Karpas-422 (cell line): ENCODE measurements around the gene DESI2. TPM values are rescaled to one million over a fixed set of nuclear protein-coding genes. Genes with fewer than 3 reads are reported as not detected.
"Not testable (repeated sequence)": the region's sequence is repeated elsewhere in the genome, so short reads cannot be mapped to it uniquely, and the experiment has no call there.

Experiments
- DNase-seq: peaks from one replicate; pipeline ENCODE4 v3.0.0-alpha.2; 2015
- H2AFZ ChIP-seq: fragments of 200-600 bp; sonication (generic); 2 replicates; pipeline ENCODE4 v1.6.1; 2014; ENCODE audit warnings: antibody characterized with exemption, low read length, mixed read lengths
- H3K27ac ChIP-seq: fragments of 200-600 bp; sonication (generic); 2 replicates; pipeline ENCODE4 v1.5.1; 2014; ENCODE audit warnings: mild to moderate bottlenecking, low read length, moderate library complexity
- H3K27me3 ChIP-seq: fragments of 200-600 bp; sonication (generic); 2 replicates; pipeline ENCODE4 v1.6.1; 2014; ENCODE audit warnings: low read length, mixed read lengths
- H3K36me3 ChIP-seq: fragments of 200-600 bp; sonication (generic); 2 replicates; pipeline ENCODE4 v1.6.1; 2014; ENCODE audit warnings: low read length, mixed read lengths; ENCODE audit not compliant: insufficient read depth
- H3K4me1 ChIP-seq: fragments of 200-600 bp; sonication (generic); 2 replicates; pipeline ENCODE4 v1.6.1; 2014; ENCODE audit warnings: mild to moderate bottlenecking, low read length, mixed read lengths
- H3K4me2 ChIP-seq: fragments of 200-600 bp; sonication (generic); 2 replicates; pipeline ENCODE4 v1.6.1; 2014; ENCODE audit warnings: low read length, low read depth, mild to moderate bottlenecking; ENCODE audit not compliant: poor library complexity, severe bottlenecking
- H3K4me3 ChIP-seq: fragments of 200-600 bp; sonication (generic); 2 replicates; pipeline ENCODE4 v1.5.1; 2014; ENCODE audit warnings: mild to moderate bottlenecking, antibody characterized with exemption, low read length, mixed read lengths
- H3K79me2 ChIP-seq: fragments of 200-600 bp; sonication (generic); 2 replicates; pipeline ENCODE4 v1.6.1; 2014; ENCODE audit warnings: mild to moderate bottlenecking, low read length, mixed read lengths
- H3K9ac ChIP-seq: fragments of 200-600 bp; sonication (generic); 2 replicates; pipeline ENCODE4 v1.6.0; 2014; ENCODE audit warnings: low read length
- H3K9me2 ChIP-seq: fragments of 200-600 bp; sonication (generic), shearing (Covaris generic); replicated peaks from 2 replicates; pipeline ENCODE4 v1.6.0; 2014; ENCODE audit warnings: mild to moderate bottlenecking, low read length, moderate library complexity; ENCODE audit not compliant: insufficient read depth
- H3K9me3 ChIP-seq: fragments of 300-700, 200-600 bp; sonication (generic); 2 replicates; pipeline ENCODE4 v1.6.1; 2014; ENCODE audit warnings: low read length, mixed read lengths
- H4K20me1 ChIP-seq: fragments of 200-600 bp; sonication (generic); 2 replicates; pipeline ENCODE4 v1.6.1; 2014; ENCODE audit warnings: mild to moderate bottlenecking, antibody characterized with exemption, low read length, low read depth; ENCODE audit not compliant: insufficient read depth
- total RNA-seq: library from RNA; depleted of rRNA; stranded (reverse); fragments of >200 nt; shearing (Covaris generic); gene quantifications from 2 replicates; pipeline ENCODE4 v1.2.3, GENCODE V29; 2014; ENCODE audit warnings: low replicate concordance

The DESI2 gene
- total RNA-seq, 1 experiment from 2014 or later, result 62.6 TPM

DNA sequence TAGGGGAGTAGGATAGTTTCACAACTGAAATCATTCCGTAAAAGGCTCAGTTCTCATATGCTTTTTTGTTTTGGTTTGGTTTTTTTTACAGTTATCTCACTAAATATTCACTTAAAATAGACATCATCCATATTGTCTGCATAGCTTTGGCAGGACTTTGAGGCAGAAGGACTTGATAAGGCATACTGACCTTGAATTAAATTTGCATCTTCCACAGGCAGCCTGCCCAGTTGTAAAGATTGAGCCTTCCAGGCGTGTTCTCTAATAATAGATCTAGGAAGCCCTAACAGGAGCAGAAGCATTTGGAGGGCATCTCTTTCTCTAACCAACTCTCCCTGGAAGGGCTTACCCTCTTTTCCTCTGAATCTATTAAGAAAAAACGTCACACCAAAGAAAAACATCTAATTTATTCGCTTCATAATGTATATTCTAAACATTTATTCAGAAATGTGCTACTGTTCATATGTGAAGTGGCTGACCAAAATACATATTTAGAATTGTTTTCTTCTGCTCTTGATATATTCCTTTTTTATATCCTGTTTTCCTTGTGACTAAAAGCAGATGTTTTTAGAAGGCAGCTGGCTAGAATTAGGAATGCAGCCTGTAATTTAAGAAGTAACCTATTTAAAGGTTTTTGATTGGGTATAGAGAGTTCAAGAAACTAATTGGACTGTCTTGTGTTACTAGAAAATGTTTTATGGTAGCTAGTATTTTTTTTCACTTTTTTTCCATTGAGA is 20.2 kb downstream of the DESI2 start:
- no peaks in the 10 kb centered on the region for H3K27me3 ChIP-seq
- peaks cover 97% of the 10 kb centered on the region for H3K79me2 ChIP-seq

DNA sequence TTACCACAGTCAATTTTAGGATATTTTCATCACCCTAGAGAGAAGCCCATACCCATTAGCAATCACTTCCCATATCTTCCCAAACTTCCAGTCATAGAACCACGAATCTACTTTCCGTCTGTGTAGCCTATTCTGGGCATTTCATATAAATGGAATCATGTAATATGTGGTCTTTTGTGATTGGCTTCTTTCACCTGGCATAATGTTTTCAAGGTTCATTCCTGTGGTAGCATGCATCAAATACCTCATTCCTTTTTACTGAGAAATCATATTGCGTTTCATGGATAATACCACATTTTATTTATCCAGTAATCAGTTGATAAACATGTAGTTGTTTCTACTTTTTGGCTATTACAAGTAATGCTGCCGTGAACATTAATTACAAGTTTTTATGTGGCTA is 21.5 kb downstream of the DESI2 start:
- Histone ChIP-seq H3K4me1 (peaks cover 32% of the 10 kb centered on the region), H3K36me3 (peaks cover 15% of the 10 kb centered on the region; the same call in 1 of the 2 replicates), H3K4me2 (no peak overlapping the region), H3K79me2 (peaks cover 97% of the 10 kb centered on the region), H3K9me2 (no peaks in the 10 kb centered on the region), H3K9me3 (no peaks in the 10 kb centered on the region), H3K27ac (no peak overlapping the region), H3K4me3 (no peak overlapping the region), H3K27me3 (no peaks in the 10 kb centered on the region), H4K20me1 (no peaks in the 10 kb centered on the region), H2AFZ (no peak overlapping the region), H3K9ac (no peak overlapping the region)
- no peak for DNase-seq

More for the DNA sequence above, 20.2 kb downstream of the DESI2 start:
- H3K9me2 ChIP-seq, result no peaks in the 10 kb centered on the region
- no peaks in the 10 kb centered on the region for H3K9me3 ChIP-seq
- H2AFZ ChIP-seq, result no peak overlapping the region
- peak overlapping the region; percentile 41; the same call in 1 of the 2 replicates for H3K27ac ChIP-seq
- no peak overlapping the region for H3K4me3 ChIP-seq
- DNase-seq, result no peak
- H3K36me3 ChIP-seq, result peaks cover 5% of the 10 kb centered on the region; the same call in 1 of the 2 replicates
- H4K20me1 ChIP-seq, result no peaks in the 10 kb centered on the region
- no peak overlapping the region for H3K9ac ChIP-seq
- peaks cover 32% of the 10 kb centered on the region for H3K4me1 ChIP-seq
- no peak overlapping the region for H3K4me2 ChIP-seq

DNA sequence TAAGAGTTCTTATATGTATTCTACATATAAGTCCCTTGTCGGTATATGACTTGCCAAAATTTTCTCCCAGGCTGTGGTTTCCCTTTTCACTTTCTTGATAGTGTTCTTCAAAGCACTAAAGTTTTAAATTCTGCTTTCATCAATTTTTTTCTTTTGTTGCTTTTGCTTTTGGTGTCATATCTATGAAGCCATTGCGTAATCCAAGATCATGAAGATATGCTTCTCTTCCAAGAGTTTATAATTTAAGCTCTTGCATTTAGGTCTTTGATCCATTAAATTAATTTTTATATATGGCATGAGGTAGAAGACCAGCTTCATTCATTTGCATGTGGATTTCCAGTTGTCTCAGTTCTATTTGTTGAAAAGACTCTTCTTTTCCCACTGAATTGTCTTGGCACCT is 22.2 kb downstream of the DESI2 start:
- Histone ChIP-seq H3K27ac (peak overlapping the region; percentile 24; the same call in 1 of the 2 replicates), H3K36me3 (peaks cover 12% of the 10 kb centered on the region; the same call in 1 of the 2 replicates), H3K79me2 (peaks cover 97% of the 10 kb centered on the region)

DNA sequence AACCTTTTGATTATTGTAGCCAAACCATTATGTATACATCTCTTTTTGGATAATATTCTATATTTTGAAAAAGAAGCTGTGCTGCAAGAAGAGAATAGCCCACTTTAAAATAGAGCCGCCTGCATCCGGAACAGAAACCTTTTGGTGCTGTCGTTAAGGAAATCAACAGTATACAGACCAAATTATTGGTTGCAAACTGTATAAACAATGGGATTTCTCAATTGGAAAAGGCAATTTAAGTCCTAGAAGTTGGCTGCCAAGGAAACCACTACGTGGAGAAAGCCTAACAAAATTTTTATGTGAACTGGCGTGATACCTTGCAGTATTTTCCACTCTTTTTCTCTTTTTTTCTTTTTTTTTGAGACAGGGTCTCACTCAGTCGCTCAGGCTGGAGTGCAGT is 25.8 kb downstream of the DESI2 start:
- Histone ChIP-seq H3K9me2 (no peaks in the 10 kb centered on the region), H3K27ac (no peak overlapping the region), H4K20me1 (no peaks in the 10 kb centered on the region), H3K9ac (no peak overlapping the region), H2AFZ (no peak overlapping the region), H3K4me1 (peaks cover 17% of the 10 kb centered on the region), H3K4me3 (no peak overlapping the region), H3K4me2 (no peak overlapping the region), H3K9me3 (no peaks in the 10 kb centered on the region), H3K36me3 (peaks cover 19% of the 10 kb centered on the region; the same call in 1 of the 2 replicates), H3K79me2 (peaks cover 98% of the 10 kb centered on the region), H3K27me3 (no peaks in the 10 kb centered on the region)
- DNase-seq, result no peak

More for the DNA sequence above, 22.2 kb downstream of the DESI2 start:
- Histone ChIP-seq H3K4me2 (no peak overlapping the region), H3K27me3 (no peaks in the 10 kb centered on the region), H4K20me1 (no peaks in the 10 kb centered on the region), H2AFZ (no peak overlapping the region), H3K9me3 (no peaks in the 10 kb centered on the region), H3K9ac (no peak overlapping the region), H3K4me1 (peaks cover 32% of the 10 kb centered on the region), H3K9me2 (no peaks in the 10 kb centered on the region), H3K4me3 (no peak overlapping the region)
- DNase-seq, result no peak

DNA sequence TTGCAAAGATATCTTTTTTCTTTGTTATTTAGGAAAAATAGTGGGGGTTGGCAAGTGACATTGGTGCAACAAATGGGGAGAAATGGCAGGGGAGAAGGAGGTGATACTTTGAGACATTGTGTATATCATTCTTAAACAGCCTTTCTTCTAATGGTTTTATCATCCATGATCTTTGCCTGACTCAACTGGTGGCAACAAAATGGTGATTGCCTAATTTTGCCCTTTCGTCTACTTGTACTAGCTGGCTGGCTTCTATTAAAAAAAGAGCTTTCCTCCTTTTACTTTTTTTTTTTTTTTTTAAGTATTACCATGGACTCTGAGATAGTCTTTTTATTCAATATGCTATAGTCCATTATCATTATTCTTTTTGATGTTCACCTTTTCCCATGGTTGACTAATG is 27.7 kb downstream of the DESI2 start:
- H3K9me3 ChIP-seq, result no peaks in the 10 kb centered on the region
- no peak overlapping the region for H3K27ac ChIP-seq
- no peak for DNase-seq
- no peaks in the 10 kb centered on the region for H3K9me2 ChIP-seq
- H4K20me1 ChIP-seq, result no peaks in the 10 kb centered on the region
- H3K79me2 ChIP-seq, result peaks cover 96% of the 10 kb centered on the region
- peaks cover 19% of the 10 kb centered on the region; the same call in 1 of the 2 replicates for H3K36me3 ChIP-seq
- H2AFZ ChIP-seq, result no peak overlapping the region
- H3K27me3 ChIP-seq, result no peaks in the 10 kb centered on the region
- no peak overlapping the region for H3K9ac ChIP-seq
- peaks cover 1% of the 10 kb centered on the region for H3K4me1 ChIP-seq
- H3K4me3 ChIP-seq, result no peak overlapping the region
- no peak overlapping the region for H3K4me2 ChIP-seq

DNA sequence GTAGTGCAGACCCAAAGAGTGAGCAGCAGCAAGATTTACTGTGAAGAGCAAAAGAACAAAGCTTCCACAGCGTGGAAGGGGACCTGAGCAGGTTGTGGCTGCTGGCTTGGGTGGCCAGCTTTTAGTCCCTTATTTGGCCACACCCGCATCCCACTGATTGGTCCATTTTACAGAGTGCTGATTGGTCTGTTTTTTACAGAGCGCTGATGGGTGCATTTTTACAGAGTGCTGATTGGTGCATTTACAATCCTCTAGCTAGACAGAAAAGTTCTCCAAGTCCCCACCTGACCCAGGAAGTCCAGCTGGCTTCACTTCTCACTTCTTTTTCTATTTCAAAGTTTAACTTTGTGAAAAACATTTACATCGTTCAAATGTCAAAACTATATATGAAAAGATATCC is 29.2 kb downstream of the DESI2 start:
- not testable (repeated sequence) for H3K27ac ChIP-seq, H3K4me3 ChIP-seq, H3K9me3 ChIP-seq, H3K9ac ChIP-seq, H3K4me1 ChIP-seq, H4K20me1 ChIP-seq, H3K9me2 ChIP-seq, H3K27me3 ChIP-seq, DNase-seq, H3K4me2 ChIP-seq, H2AFZ ChIP-seq
- H3K36me3 ChIP-seq, result peaks cover 19% of the 10 kb centered on the region; the same call in 1 of the 2 replicates
- H3K79me2 ChIP-seq, result peaks cover 92% of the 10 kb centered on the region

DNA sequence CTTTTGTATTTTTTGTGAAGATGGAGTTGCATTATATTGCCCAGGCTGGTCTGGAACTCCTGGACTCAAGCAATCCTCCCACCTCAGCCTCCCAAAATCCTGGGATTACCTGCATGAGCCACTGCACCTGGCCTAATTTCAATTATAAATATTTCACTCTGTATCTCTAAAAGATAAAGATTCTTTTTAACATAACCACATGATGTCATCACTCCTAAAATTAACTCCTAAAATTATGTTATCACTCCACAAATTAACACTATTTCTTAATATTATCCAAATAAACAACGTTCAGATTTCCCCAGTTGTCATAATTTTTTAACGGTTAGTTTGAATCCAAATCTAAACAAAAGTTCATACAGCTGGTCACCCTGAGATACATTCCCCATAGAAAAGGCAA is 43.0 kb downstream of the DESI2 start:
- H3K4me1 ChIP-seq, result no peaks in the 10 kb centered on the region
- no peak overlapping the region for H3K4me2 ChIP-seq
- H2AFZ ChIP-seq, result no peak overlapping the region
- H3K36me3 ChIP-seq, result peaks cover 29% of the 10 kb centered on the region
- no peaks in the 10 kb centered on the region for H3K9me3 ChIP-seq
- H3K27ac ChIP-seq, result no peak overlapping the region
- H3K9ac ChIP-seq, result no peak overlapping the region
- H3K4me3 ChIP-seq, result no peak overlapping the region
- H3K79me2 ChIP-seq, result peaks cover 6% of the 10 kb centered on the region
- DNase-seq, result no peak
- no peaks in the 10 kb centered on the region for H3K9me2 ChIP-seq
- no peaks in the 10 kb centered on the region for H4K20me1 ChIP-seq
- no peaks in the 10 kb centered on the region for H3K27me3 ChIP-seq

DNA sequence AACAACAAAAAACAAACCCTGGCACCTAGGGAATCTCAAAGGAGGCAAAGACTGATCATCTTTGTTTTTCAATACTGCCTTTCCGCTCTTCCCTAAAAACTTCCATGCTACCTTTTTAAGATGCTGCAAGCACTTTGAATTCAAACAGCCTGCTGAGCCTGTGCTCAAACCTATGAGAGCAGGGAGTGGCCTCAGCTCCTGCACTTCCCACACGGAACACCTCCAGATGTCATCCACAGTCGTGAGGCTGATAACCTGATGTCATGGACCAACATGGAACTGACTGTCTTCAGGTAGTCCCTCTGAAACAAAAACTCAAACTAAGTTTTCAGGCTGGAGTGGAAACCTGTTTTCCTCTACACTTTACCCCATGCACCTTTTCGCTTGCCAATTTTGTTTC is 46.8 kb downstream of the DESI2 start:
- Histone ChIP-seq H2AFZ (no peak overlapping the region), H3K9ac (no peak overlapping the region), H3K79me2 (no peaks in the 10 kb centered on the region; the same call in 1 of the 2 replicates), H3K27me3 (no peaks in the 10 kb centered on the region), H3K9me3 (no peaks in the 10 kb centered on the region), H3K4me1 (no peaks in the 10 kb centered on the region), H3K4me3 (no peak overlapping the region), H3K4me2 (no peak overlapping the region), H3K27ac (no peak overlapping the region), H3K9me2 (no peaks in the 10 kb centered on the region), H3K36me3 (peaks cover 23% of the 10 kb centered on the region), H4K20me1 (no peaks in the 10 kb centered on the region)
- DNase-seq, result no peak
